Endothelial cell of umbilical vein (primary cell): Measurements from ENCODE around the gene RPAP3. TPM values are rescaled to one million over a fixed set of nuclear protein-coding genes. Genes with fewer than 3 reads are reported as not detected.

Experiments used
- BruUV-seq: library from RNA; stranded (reverse); fragments of 400-500 nt; replicated peaks from 2 replicates; lab custom pipeline; 2021; lab: Mats Ljungman, UMichigan
- CTCF ChIA-PET: fragments of 300-600, 350-600 bp; sonication (Branson Sonifier 250); formaldehyde crosslinking; loops from one replicate; lab custom pipeline; 2021; ENCODE audit warnings: antibody characterized with exemption, inconsistent platforms; lab: Charles Lee
- POLR2A ChIA-PET: fragments of 300-600, 350-600 bp; sonication (Branson Sonifier 250); formaldehyde crosslinking; loops from one replicate; lab custom pipeline; 2021; ENCODE audit warnings: antibody characterized with exemption, inconsistent platforms; lab: Charles Lee
- DNase-seq: peaks from one replicate; pipeline ENCODE4 v3.0.0-alpha.2; 2011; ENCODE audit warnings: low read depth, low spot score
- FAIRE-seq: peaks from 2 replicates; lab custom pipeline; 2011; peaks lifted over from hg19 to GRCh38; lab: Jason Lieb, UNC
- H2AFZ ChIP-seq: 2 replicates; pipeline ENCODE4 v1.6.0; 2012; ENCODE audit warnings: low read depth, low read length, control low read depth, inconsistent platforms
- H3K27ac ChIP-seq: 2 replicates; pipeline ENCODE4 v1.5.1; 2011; ENCODE audit warnings: low read depth, mild to moderate bottlenecking, control low read depth, low read length, moderate library complexity; ENCODE audit not compliant: insufficient read depth
- H3K27me3 ChIP-seq, 2 experiments: 2 replicates each; pipeline versions ENCODE4 v1.6.0 to v1.6.1; 2011; ENCODE audit warnings: low read length in 2 of 2, mixed read lengths in 1 of 2; ENCODE audit not compliant: control insufficient read depth in 2 of 2, insufficient read depth in 2 of 2
- H3K36me3 ChIP-seq, 2 experiments: 2 replicates in 1 of 2; 3 replicates in 1 of 2; pipeline ENCODE4 v1.5.1; 2011; ENCODE audit warnings: low read length in 2 of 2, mild to moderate bottlenecking in 1 of 2, moderate library complexity in 1 of 2; ENCODE audit not compliant: control insufficient read depth in 2 of 2, insufficient read depth in 2 of 2; ENCODE audit errors: extremely low read depth in 1 of 2
- H3K4me1 ChIP-seq: 3 replicates; pipeline ENCODE4 v1.5.1; 2011; ENCODE audit warnings: mild to moderate bottlenecking, low read length; ENCODE audit not compliant: control insufficient read depth, insufficient read depth; ENCODE audit errors: extremely low read depth
- H3K4me2 ChIP-seq: 2 replicates; pipeline ENCODE4 v1.6.1; 2011; ENCODE audit warnings: low read length, control low read depth, mixed read lengths; ENCODE audit not compliant: insufficient read depth
- H3K4me3 ChIP-seq, 3 experiments: fragments of 200-600 bp in 1 of 3; sonication (generic), shearing (Covaris generic) in 1 of 3; replicated peaks in 1 of 3; 2 replicates each; pipeline ENCODE4 v1.5.1; 2011 to 2016; ENCODE audit warnings: control low read depth in 3 of 3, low read length in 3 of 3, mild to moderate bottlenecking in 2 of 3, inconsistent platforms in 1 of 3, low read depth in 1 of 3, moderate library complexity in 1 of 3; ENCODE audit not compliant: insufficient read depth in 1 of 3
- H3K79me2 ChIP-seq: 2 replicates; pipeline ENCODE4 v1.6.0; 2012; ENCODE audit warnings: low read length, inconsistent platforms; ENCODE audit not compliant: control insufficient read depth, insufficient read depth
- H3K9ac ChIP-seq: replicated peaks from 2 replicates; pipeline ENCODE3; 2011; ENCODE audit warnings: low read length, control low read depth; ENCODE audit not compliant: insufficient read depth; ENCODE audit errors: extremely low read depth
- H3K9me1 ChIP-seq: replicated peaks from 3 replicates; pipeline ENCODE4 v1.6.0; 2011; ENCODE audit warnings: mild to moderate bottlenecking, low read length; ENCODE audit not compliant: control insufficient read depth, insufficient read depth; ENCODE audit errors: extremely low read depth
- H3K9me3 ChIP-seq: replicated peaks from 2 replicates; pipeline ENCODE4 v1.5.1; 2012; ENCODE audit warnings: low read length, inconsistent platforms; ENCODE audit not compliant: control insufficient read depth, insufficient read depth
- H4K20me1 ChIP-seq: replicated peaks from 2 replicates; pipeline ENCODE3; 2011; ENCODE audit warnings: mild to moderate bottlenecking, low read length; ENCODE audit not compliant: control insufficient read depth, insufficient read depth; ENCODE audit errors: extremely low read depth
- EZH2 ChIP-seq: IDR thresholded peaks from 2 replicates; pipeline ENCODE4 v1.6.1; 2012; ENCODE audit warnings: borderline replicate concordance, low read depth, mild to moderate bottlenecking, moderate library complexity, low read length, inconsistent platforms; ENCODE audit not compliant: severe bottlenecking
- FOS ChIP-seq: IDR thresholded peaks from 2 replicates; pipeline ENCODE4 v1.6.1; 2011; ENCODE audit warnings: mild to moderate bottlenecking, low read length, moderate library complexity, borderline replicate concordance; ENCODE audit not compliant: insufficient read depth
- GATA2 ChIP-seq: IDR thresholded peaks from 2 replicates; pipeline ENCODE4 v1.7.0; 2011; ENCODE audit warnings: low read depth, mild to moderate bottlenecking, moderate library complexity, mixed read lengths, low read length; ENCODE audit not compliant: insufficient read length, insufficient read depth
- JUN ChIP-seq: IDR thresholded peaks from 2 replicates; pipeline ENCODE4 v1.6.1; 2011; ENCODE audit warnings: borderline replicate concordance, low read depth; ENCODE audit not compliant: insufficient read length, insufficient read depth
- MYC ChIP-seq: IDR thresholded peaks from one replicate; pipeline ENCODE4 v1.6.1; 2011; ENCODE audit warnings: mild to moderate bottlenecking, low read depth, low read length
- POLR2A ChIP-seq: IDR thresholded peaks from 2 replicates; pipeline ENCODE4 v1.6.1; 2012; ENCODE audit warnings: low read depth, mild to moderate bottlenecking, control low read depth, low read length
- POLR2AphosphoS5 ChIP-seq: IDR thresholded peaks from 2 replicates; pipeline ENCODE4 v1.6.1; 2012; ENCODE audit warnings: low read depth, mild to moderate bottlenecking, control low read depth, low read length, moderate library complexity; ENCODE audit not compliant: insufficient read depth
- dilution Hi-C: fragments of 300-500 bp; cut with MboI; formaldehyde crosslinking; loops from one replicate; pipeline ENCODE4 v1.15.0; 2019; ENCODE audit warnings: low sequenced_read_pairs; ENCODE audit not compliant: extremely low pct_ligation_motif_present
- intact Hi-C: fragments of 100-400 bp; cut with micrococcal nuclease; formaldehyde crosslinking; loops from one replicate; pipeline ENCODE4 v1.10.0; 2022
- polyA plus RNA-seq, 4 experiments: library from polyadenylated mRNA; depleted of rRNA in 3 of 4; stranded (reverse) in 3 of 4; unstranded in 1 of 4; fragments of >200 nt; gene quantifications; 2 replicates each; pipeline versions ENCODE4 v1.2.1 to v1.2.3, GENCODE V29; 2011 to 2012; ENCODE audit warnings: missing spikeins in 1 of 4
- total RNA-seq: library from RNA; stranded (reverse); gene quantifications from 2 replicates; pipeline ENCODE4 v1.2.3, GENCODE V29; 2021
- TF ChIP-seq, protein P1 (sequence below), 2 donors: IDR thresholded peaks; 1 replicate in 1 of 2; 2 replicates in 1 of 2; pipeline ENCODE4 v1.5.1; 2011; ENCODE audit warnings: low read length in 2 of 2, mild to moderate bottlenecking in 2 of 2, moderate library complexity in 2 of 2, control low read depth in 1 of 2, inconsistent platforms in 1 of 2, low read depth in 1 of 2; ENCODE audit not compliant: insufficient read depth in 1 of 2; ENCODE audit errors: extremely low read depth in 1 of 2
- TF ChIP-seq, protein P2 (sequence below): IDR thresholded peaks from 2 replicates; pipeline ENCODE4 v1.6.1; 2011; ENCODE audit not compliant: insufficient read depth, insufficient read length

The RPAP3 gene
- total and polyA plus RNA-seq, 2 donors (not counting 3 experiments of a cell fraction or from before 2014, with no cell fraction given): 3.9 to 29.8 TPM

DNA sequence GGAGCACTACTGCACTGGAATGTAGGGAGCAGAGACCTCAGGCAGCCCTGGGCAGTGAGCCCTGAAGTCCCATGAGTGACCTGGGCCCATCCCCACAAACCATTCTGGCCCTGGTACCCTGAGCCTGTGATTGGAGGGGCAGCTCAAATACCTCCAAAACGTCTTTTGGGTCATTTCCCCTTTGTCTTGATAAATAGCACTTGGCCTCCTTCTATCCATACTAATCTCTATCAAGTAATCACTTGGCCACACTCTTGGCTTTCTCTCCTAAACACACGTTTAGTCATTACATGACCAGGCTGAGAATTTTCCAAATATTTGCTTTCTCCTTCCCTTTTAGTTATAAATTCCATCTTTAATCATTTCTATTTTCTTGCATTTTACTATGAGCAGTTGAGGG lies 91.3 kb downstream of the RPAP3 start:
- Histone ChIP-seq H2AFZ (no peak overlapping the region), H3K27me3 (no peaks in the 10 kb centered on the region), H3K79me2 (no peaks in the 10 kb centered on the region), H3K4me1 (no peaks in the 10 kb centered on the region), H3K36me3 (no peaks in the 10 kb centered on the region), H3K9me1 (no peaks in the 10 kb centered on the region), H3K9me3 (peaks cover 4% of the 10 kb centered on the region), H3K9ac (no peak overlapping the region), H3K27ac (no peak overlapping the region), H4K20me1 (no peaks in the 10 kb centered on the region), H3K4me2 (no peak overlapping the region), H3K4me3 (no peak overlapping the region)
- BruUV-seq: no TSS peak
- dilution Hi-C loops: no loop called here
- CTCF ChIA-PET: interaction anchor here (1.0 kb wide), 1 partner anchor 11 kb away, joined by 3 read pairs; no protein-coding TSS in a partner anchor
- DNase-seq (no peak), FAIRE-seq (no peak)
- TF ChIP-seq, protein P1, sequence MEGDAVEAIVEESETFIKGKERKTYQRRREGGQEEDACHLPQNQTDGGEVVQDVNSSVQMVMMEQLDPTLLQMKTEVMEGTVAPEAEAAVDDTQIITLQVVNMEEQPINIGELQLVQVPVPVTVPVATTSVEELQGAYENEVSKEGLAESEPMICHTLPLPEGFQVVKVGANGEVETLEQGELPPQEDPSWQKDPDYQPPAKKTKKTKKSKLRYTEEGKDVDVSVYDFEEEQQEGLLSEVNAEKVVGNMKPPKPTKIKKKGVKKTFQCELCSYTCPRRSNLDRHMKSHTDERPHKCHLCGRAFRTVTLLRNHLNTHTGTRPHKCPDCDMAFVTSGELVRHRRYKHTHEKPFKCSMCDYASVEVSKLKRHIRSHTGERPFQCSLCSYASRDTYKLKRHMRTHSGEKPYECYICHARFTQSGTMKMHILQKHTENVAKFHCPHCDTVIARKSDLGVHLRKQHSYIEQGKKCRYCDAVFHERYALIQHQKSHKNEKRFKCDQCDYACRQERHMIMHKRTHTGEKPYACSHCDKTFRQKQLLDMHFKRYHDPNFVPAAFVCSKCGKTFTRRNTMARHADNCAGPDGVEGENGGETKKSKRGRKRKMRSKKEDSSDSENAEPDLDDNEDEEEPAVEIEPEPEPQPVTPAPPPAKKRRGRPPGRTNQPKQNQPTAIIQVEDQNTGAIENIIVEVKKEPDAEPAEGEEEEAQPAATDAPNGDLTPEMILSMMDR (IDR thresholded peaks at IDR 0.05; ENCODE audit: extremely low read depth in 1 of 2, insufficient read depth in 1 of 2, low read depth in 1 of 2, low read length in 2 of 2): no peak
- TF ChIP-seq POLR2AphosphoS5: no peak
- TF ChIP-seq, protein P2, sequence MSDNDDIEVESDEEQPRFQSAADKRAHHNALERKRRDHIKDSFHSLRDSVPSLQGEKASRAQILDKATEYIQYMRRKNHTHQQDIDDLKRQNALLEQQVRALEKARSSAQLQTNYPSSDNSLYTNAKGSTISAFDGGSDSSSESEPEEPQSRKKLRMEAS: no peak
- POLR2A ChIA-PET: no interaction called here
- intact Hi-C loops: no loop called here

DNA sequence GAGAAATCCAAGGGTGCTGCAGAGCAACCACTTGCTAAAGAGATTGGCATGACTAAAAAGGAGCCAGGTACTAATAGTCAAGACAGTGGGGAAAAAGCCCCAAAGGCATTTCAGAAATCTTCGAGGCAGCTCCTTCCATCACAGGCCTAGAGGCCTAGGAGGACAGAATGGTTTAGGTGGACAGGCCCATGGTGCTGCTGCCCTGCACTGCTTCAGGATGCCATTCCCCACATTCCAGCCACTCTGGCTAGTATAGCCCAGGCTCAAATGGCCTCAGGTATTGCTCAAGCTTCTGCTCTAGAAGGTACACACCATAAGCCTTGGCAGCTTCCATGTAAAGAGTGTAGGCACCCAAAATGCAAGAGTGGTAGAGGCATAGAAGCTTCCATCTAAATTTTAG lies 92.9 kb downstream of the RPAP3 start:
- FAIRE-seq (no peak), DNase-seq (no peak)
- H4K20me1 ChIP-seq: no peaks in the 10 kb centered on the region
- no peak overlapping the region for H3K9ac ChIP-seq
- no peak overlapping the region for H3K4me3 ChIP-seq
- no peak overlapping the region for H2AFZ ChIP-seq
- H3K27ac ChIP-seq: no peak overlapping the region
- POLR2A ChIA-PET: no interaction called here
- H3K9me1 ChIP-seq: no peaks in the 10 kb centered on the region
- dilution Hi-C loops: no loop called here
- H3K79me2 ChIP-seq: no peaks in the 10 kb centered on the region
- no peaks in the 10 kb centered on the region for H3K36me3 ChIP-seq
- no TSS peak for BruUV-seq
- CTCF ChIA-PET: interaction anchor here (0.7 to 1.0 kb wide), 2 partner anchors 19 to 32 kb away, joined by 3 read pairs; no protein-coding TSS in a partner anchor
- no peaks in the 10 kb centered on the region for H3K4me1 ChIP-seq
- H3K27me3 ChIP-seq: no peaks in the 10 kb centered on the region
- TF ChIP-seq POLR2AphosphoS5: no peak
- TF ChIP-seq GATA2: no peak
- TF ChIP-seq JUN: no peak
- TF ChIP-seq, protein P2: no peak
- TF ChIP-seq FOS: no peak
- TF ChIP-seq MYC: no peak
- TF ChIP-seq, protein P1 (IDR thresholded peaks at IDR 0.05; ENCODE audit: extremely low read depth in 1 of 2, insufficient read depth in 1 of 2, low read depth in 1 of 2, low read length in 2 of 2): no peak
- TF ChIP-seq EZH2: no peak
- no peak for TF ChIP-seq POLR2A
- H3K9me3 ChIP-seq: peaks cover 4% of the 10 kb centered on the region
- intact Hi-C loops: no loop called here
- no peak overlapping the region for H3K4me2 ChIP-seq
